Kidney (tissue), 14 donors: ENCODE data around the gene XIRP2. TPM values are rescaled to one million over a fixed set of nuclear protein-coding genes. Genes with fewer than 3 reads are reported as not detected.

ENCODE experiments used
- DNase-seq, 5 donors: peaks; one replicate each; pipeline ENCODE4 v3.0.0-alpha.2; 2013 to 2020
- FAIRE-seq: peaks from 2 replicates; lab custom pipeline; 2012; peaks lifted over from hg19 to GRCh38; lab: Jason Lieb, UNC
- H3K27ac ChIP-seq, 2 donors: one replicate each; pipeline ENCODE4 v1.7.0; 2013; ENCODE audit warnings: low read depth in 2 of 2, low read length in 2 of 2, inconsistent platforms in 1 of 2
- H3K27me3 ChIP-seq: one replicate; pipeline ENCODE4 v1.7.1; 2013; ENCODE audit warnings: low read length, inconsistent platforms; ENCODE audit not compliant: control insufficient read depth, insufficient read depth
- H3K36me3 ChIP-seq, 3 donors: one replicate each; pipeline versions ENCODE4 v1.7.0 to v1.7.1; 2013; ENCODE audit warnings: low read length in 3 of 3, control low read depth in 1 of 3, inconsistent platforms in 1 of 3; ENCODE audit not compliant: insufficient read depth in 3 of 3, control insufficient read depth in 2 of 3
- H3K4me1 ChIP-seq, 3 donors: one replicate each; pipeline versions ENCODE4 v1.7.0 to v1.7.1; 2013; ENCODE audit warnings: low read length in 3 of 3, inconsistent platforms in 1 of 3, low read depth in 1 of 3; ENCODE audit not compliant: control insufficient read depth in 2 of 3, insufficient read depth in 2 of 3
- H3K4me3 ChIP-seq, 3 donors: one replicate each; pipeline versions ENCODE4 v1.7.0 to v1.8.1; 2013; ENCODE audit warnings: low read length in 3 of 3, control low read depth in 1 of 3, inconsistent platforms in 1 of 3
- H3K9ac ChIP-seq, 3 donors: one replicate each; pipeline versions ENCODE4 v1.7.0 to v1.7.1; 2013; ENCODE audit warnings: low read length in 3 of 3, control low read depth in 1 of 3, inconsistent platforms in 1 of 3
- H3K9me3 ChIP-seq, 3 donors: one replicate each; pipeline versions ENCODE4 v1.7.0 to v1.7.1; 2013; ENCODE audit warnings: low read length in 3 of 3, control low read depth in 1 of 3, inconsistent platforms in 1 of 3; ENCODE audit not compliant: control insufficient read depth in 2 of 3, insufficient read depth in 1 of 3
- CTCF ChIP-seq: IDR thresholded peaks from 3 replicates; pipeline ENCODE4 v1.5.1; 2012; ENCODE audit warnings: mild to moderate bottlenecking, moderate library complexity, borderline replicate concordance; ENCODE audit not compliant: insufficient read depth; ENCODE audit errors: extremely low read depth
- intact Hi-C: fragments of 100-400 bp; cut with DNase I; formaldehyde crosslinking; loops from one replicate; pipeline ENCODE4 v1.11.1; 2022
- polyA plus RNA-seq: library from polyadenylated mRNA; stranded (reverse); fragments of 350-450 nt; fragmentation: Illumina TruSeq; extraction: RNeasy Lipid Tissue Mini Kit (QIAGEN cat#74804); gene quantifications from one replicate; pipeline ENCODE4 v1.2.3, GENCODE V29; 2014; ENCODE audit warnings: low read depth, low replicate concordance; ENCODE audit not compliant: insufficient read depth
- total RNA-seq: library from RNA; stranded (reverse); fragmentation: NEBNext Ultra II Directional; extraction: Animal tissue kit (Norgen Biotek cat#: 25700); gene quantifications from one replicate; pipeline ENCODE4 v1.2.1, GENCODE V29; 2021
- donor health status: control.
- donor health status: control.
- donor health status: control.
- donor health status: control.
- donor health status: control.
- donor health status: DM: yes; HTN: yes; CAD: no.
- donor health status: Normal renal cell carcinoma (clear cell type).

XIRP2 gene
- total and polyA plus RNA-seq, 2 donors from 2014 or later = not detected

GRCh38 chr2:167298017-167298416 is 409.7 kb downstream of the XIRP2 start:
- FAIRE-seq (no peak), DNase-seq (no peak)
- no peak overlapping the region for H3K4me3 ChIP-seq
- H3K4me1 ChIP-seq = peaks cover 0 to 12% (median 0%) of the 10 kb centered on the region in 3 donors
- no peaks in the 10 kb centered on the region for H3K36me3 ChIP-seq
- no peaks in the 10 kb centered on the region for H3K9me3 ChIP-seq
- intact Hi-C loops = no loop called here
- no peaks in the 10 kb centered on the region for H3K27me3 ChIP-seq
- no peak overlapping the region for H3K9ac ChIP-seq
- TF ChIP-seq CTCF = no peak
- no peak overlapping the region for H3K27ac ChIP-seq
